ENCODE measurements around the gene PCSK5.

PCSK5 gene

DNA sequence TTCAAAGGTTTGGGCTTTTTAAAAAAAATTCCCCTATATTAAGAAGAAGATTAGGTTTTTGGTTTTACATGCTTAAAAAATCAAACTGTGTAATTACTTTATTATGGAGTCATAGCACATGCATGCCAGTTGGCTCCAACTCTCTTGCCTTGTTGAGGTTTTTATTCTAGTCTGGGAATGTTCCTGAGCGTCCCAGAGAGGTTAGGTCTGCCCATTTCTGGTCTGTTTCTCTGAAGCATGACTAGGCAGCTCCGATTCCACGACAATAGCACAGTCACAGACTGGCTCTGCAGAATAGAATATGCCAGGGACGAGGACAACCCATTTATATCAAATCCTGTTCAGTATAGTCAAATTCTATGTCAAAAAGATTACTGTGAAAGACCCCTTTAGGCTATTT is 217.0 kb downstream of the PCSK5 start:
- H4K20me1 ChIP-seq (ENCODE audit: low read depth, low read length), result no peaks in the 10 kb centered on the region
- H3K79me2 ChIP-seq (ENCODE audit: insufficient read depth, low read length), result no peaks in the 10 kb centered on the region
- H3K27ac ChIP-seq (ENCODE audit: low read depth, low read length), result no peak overlapping the region
- TF ChIP-seq CTCF (IDR thresholded peaks at IDR 0.05; ENCODE audit: insufficient read depth, low read length, poor library complexity, severe bottlenecking) (no peak), EZH2phosphoT487 (conservative IDR thresholded peaks at IDR 0.05; ENCODE audit: low read length) (no peak)
- H3K9ac ChIP-seq (ENCODE audit: low read length), result no peak overlapping the region
- H2AFZ ChIP-seq (ENCODE audit: low read depth, low read length, severe bottlenecking), result no peak overlapping the region
- no peaks in the 10 kb centered on the region for H3K36me3 ChIP-seq (ENCODE audit: low read length)
- no peaks in the 10 kb centered on the region for H3K27me3 ChIP-seq (ENCODE audit: low read length)
- H3K4me2 ChIP-seq (ENCODE audit: low read depth, low read length, poor library complexity, severe bottlenecking), result no peak overlapping the region
- H3F3A ChIP-seq (ENCODE audit: insufficient read depth), result no peaks in the 10 kb centered on the region
- H3K9me2 ChIP-seq (replicated peaks; ENCODE audit: insufficient read depth, low read length), result no peaks in the 10 kb centered on the region
- no peak overlapping the region for H3K4me3 ChIP-seq (ENCODE audit: insufficient read depth, low read length, poor library complexity, severe bottlenecking)
- no peaks in the 10 kb centered on the region for H3K9me3 ChIP-seq (ENCODE audit: insufficient read depth, low read length)

DNA sequence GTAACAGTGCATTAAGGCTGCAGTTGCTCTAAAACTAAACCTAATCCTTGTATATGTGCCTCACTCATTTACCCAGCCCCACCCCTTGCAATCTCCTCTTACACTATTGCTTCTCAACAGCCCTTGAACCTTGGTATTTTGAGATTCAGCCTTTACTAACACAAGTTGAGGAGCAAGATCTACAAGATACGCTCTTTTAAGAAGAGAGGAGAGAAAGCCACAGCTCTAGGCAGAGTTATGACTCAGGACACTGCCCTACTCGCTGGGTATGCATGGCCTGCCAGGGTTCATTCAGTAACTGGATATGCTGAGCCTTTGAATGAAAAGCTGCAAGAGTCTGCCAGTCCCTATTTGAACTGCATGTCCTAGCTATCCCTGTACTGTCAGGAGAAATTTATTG is 219.5 kb downstream of the PCSK5 start:
- Histone ChIP-seq H3F3A (ENCODE audit: insufficient read depth) (no peaks in the 10 kb centered on the region), H2AFZ (ENCODE audit: low read depth, low read length, severe bottlenecking) (no peak overlapping the region)

GRCh38 chr9:76112151-76112550 is 221.7 kb downstream of the PCSK5 start:
- Histone ChIP-seq H3K27ac (ENCODE audit: low read depth, low read length) (no peak overlapping the region), H3K4me3 (ENCODE audit: insufficient read depth, low read length, poor library complexity, severe bottlenecking) (no peak overlapping the region), H3K79me2 (ENCODE audit: insufficient read depth, low read length) (no peaks in the 10 kb centered on the region), H3K9me3 (ENCODE audit: insufficient read depth, low read length) (no peaks in the 10 kb centered on the region), H3K36me3 (ENCODE audit: low read length) (no peaks in the 10 kb centered on the region), H2AFZ (ENCODE audit: low read depth, low read length, severe bottlenecking) (no peak overlapping the region), H3K27me3 (ENCODE audit: low read length) (no peaks in the 10 kb centered on the region), H3K9me2 (replicated peaks; ENCODE audit: insufficient read depth, low read length) (0 out of 2 replicates have a peak, but pooled peaks cover 4% of the 10 kb centered on the region), H3K9ac (ENCODE audit: low read length) (no peak overlapping the region), H3K4me2 (ENCODE audit: low read depth, low read length, poor library complexity, severe bottlenecking) (no peak overlapping the region), H3F3A (ENCODE audit: insufficient read depth) (no peaks in the 10 kb centered on the region), H4K20me1 (ENCODE audit: low read depth, low read length) (no peaks in the 10 kb centered on the region)
- no peak for TF ChIP-seq CTCF (IDR thresholded peaks at IDR 0.05; ENCODE audit: insufficient read depth, low read length, poor library complexity, severe bottlenecking)
- TF ChIP-seq EZH2phosphoT487 (conservative IDR thresholded peaks at IDR 0.05; ENCODE audit: low read length), result no peak

More for the DNA sequence above, 219.5 kb downstream of the PCSK5 start:
- Histone ChIP-seq H3K79me2 (ENCODE audit: insufficient read depth, low read length) (no peaks in the 10 kb centered on the region), H3K4me2 (ENCODE audit: low read depth, low read length, poor library complexity, severe bottlenecking) (no peak overlapping the region), H3K9ac (ENCODE audit: low read length) (no peak overlapping the region), H3K9me3 (ENCODE audit: insufficient read depth, low read length) (no peaks in the 10 kb centered on the region), H3K4me3 (ENCODE audit: insufficient read depth, low read length, poor library complexity, severe bottlenecking) (no peak overlapping the region), H3K27ac (ENCODE audit: low read depth, low read length) (no peak overlapping the region), H3K27me3 (ENCODE audit: low read length) (no peaks in the 10 kb centered on the region), H4K20me1 (ENCODE audit: low read depth, low read length) (no peaks in the 10 kb centered on the region), H3K9me2 (replicated peaks; ENCODE audit: insufficient read depth, low read length) (0 out of 2 replicates have a peak, but pooled peaks cover 4% of the 10 kb centered on the region), H3K36me3 (ENCODE audit: low read length) (no peaks in the 10 kb centered on the region)
- TF ChIP-seq EZH2phosphoT487 (conservative IDR thresholded peaks at IDR 0.05; ENCODE audit: low read length) (no peak), CTCF (IDR thresholded peaks at IDR 0.05; ENCODE audit: insufficient read depth, low read length, poor library complexity, severe bottlenecking) (no peak)
